Neural cell (in vitro differentiated cells): ENCODE data around the gene POLE. TPM values are rescaled to one million over a fixed set of nuclear protein-coding genes. Genes with fewer than 3 reads are reported as not detected.

ENCODE experiments used
- H2AFZ ChIP-seq: fragments of 200-600, 300-800 bp; sonication (generic), shearing (Covaris generic); 2 replicates; pipeline ENCODE4 v1.6.0; 2014; ENCODE audit warnings: low read depth, mild to moderate bottlenecking, antibody characterized with exemption, low read length, moderate library complexity
- H3F3A ChIP-seq: fragments of 200-600 bp; shearing (Covaris generic); 2 replicates; pipeline ENCODE4 v1.6.1; 2016; ENCODE audit warnings: mild to moderate bottlenecking, moderate library complexity, mixed read lengths, antibody characterized with exemption, low read length; ENCODE audit not compliant: insufficient read depth, poor library complexity, severe bottlenecking
- H3K27ac ChIP-seq: fragments of 200-600, 300-800 bp; sonication (generic), shearing (Covaris generic); 2 replicates; pipeline ENCODE4 v1.5.1; 2014; ENCODE audit warnings: mild to moderate bottlenecking, low read length, moderate library complexity
- H3K27me3 ChIP-seq: fragments of 300-800, 200-600 bp; sonication (generic), shearing (Covaris generic); 2 replicates; pipeline ENCODE4 v1.6.0; 2014; ENCODE audit warnings: mild to moderate bottlenecking, low read depth, low read length, moderate library complexity; ENCODE audit not compliant: insufficient read depth
- H3K36me3 ChIP-seq: fragments of 300-800, 200-600 bp; sonication (generic), shearing (Covaris generic); 2 replicates; pipeline ENCODE4 v1.5.1; 2014; ENCODE audit warnings: mild to moderate bottlenecking, antibody characterized with exemption, low read length, moderate library complexity; ENCODE audit not compliant: insufficient read depth
- H3K4me2 ChIP-seq: fragments of 300-800, 200-600 bp; sonication (generic), shearing (Covaris generic); 2 replicates; pipeline ENCODE4 v1.6.0; 2014; ENCODE audit warnings: mild to moderate bottlenecking, low read length
- H3K4me3 ChIP-seq: fragments of 300-800, 200-600 bp; sonication (generic), shearing (Covaris generic); 2 replicates; pipeline ENCODE4 v1.5.1; 2014; ENCODE audit warnings: mild to moderate bottlenecking, low read length, moderate library complexity
- H3K79me2 ChIP-seq: fragments of 200-600 bp; shearing (Covaris generic); replicated peaks from 2 replicates; pipeline ENCODE4 v1.6.0; 2014; ENCODE audit warnings: mild to moderate bottlenecking, low read length, moderate library complexity; ENCODE audit not compliant: insufficient read depth
- H3K9ac ChIP-seq: fragments of 300-800, 200-600 bp; sonication (generic), shearing (Covaris generic); 2 replicates; pipeline ENCODE4 v1.6.1; 2016; ENCODE audit warnings: mild to moderate bottlenecking, low read length, mixed read lengths
- H3K9me2 ChIP-seq: fragments of 200-600 bp; shearing (Covaris generic); 2 replicates; pipeline ENCODE4 v1.6.1; 2016; ENCODE audit warnings: mild to moderate bottlenecking, low read length, mixed read lengths; ENCODE audit not compliant: insufficient read depth
- H3K9me3 ChIP-seq: fragments of 200-600, 300-800 bp; sonication (generic), shearing (Covaris generic); 2 replicates; pipeline ENCODE4 v1.6.1; 2016; ENCODE audit warnings: mild to moderate bottlenecking, mixed run types, low read length, moderate library complexity, mixed read lengths
- H4K20me1 ChIP-seq: fragments of 200-600 bp; shearing (Covaris generic); 2 replicates; pipeline ENCODE4 v1.6.1; 2016; ENCODE audit warnings: mild to moderate bottlenecking, mixed run types; ENCODE audit not compliant: insufficient read depth
- CTCF ChIP-seq: fragments of 450-650 bp; IDR thresholded peaks from 2 replicates; pipeline ENCODE4 v1.5.1; 2014; ENCODE audit warnings: antibody characterized with exemption, mild to moderate bottlenecking, moderate library complexity; ENCODE audit not compliant: poor library complexity, severe bottlenecking
- EP300 ChIP-seq: fragments of 450-650 bp; conservative IDR thresholded peaks from 2 replicates; pipeline ENCODE4 v1.6.1; 2014; ENCODE audit warnings: antibody characterized with exemption, mild to moderate bottlenecking, moderate library complexity; ENCODE audit not compliant: poor library complexity, severe bottlenecking
- EZH2 ChIP-seq: fragments of 200-600, 300-800 bp; shearing (Covaris generic), sonication (generic); IDR thresholded peaks from 2 replicates; pipeline ENCODE4 v1.6.1; 2014; ENCODE audit warnings: antibody characterized with exemption, low read length, borderline replicate concordance, mild to moderate bottlenecking; ENCODE audit not compliant: insufficient read depth, poor library complexity, severe bottlenecking
- MXI1 ChIP-seq: fragments of 450-650 bp; conservative IDR thresholded peaks from 2 replicates; pipeline ENCODE4 v1.6.1; 2014; ENCODE audit warnings: antibody characterized with exemption, mild to moderate bottlenecking; ENCODE audit not compliant: poor library complexity, severe bottlenecking
- POLR2AphosphoS5 ChIP-seq: IDR thresholded peaks from 2 replicates; pipeline ENCODE4 v1.6.1; 2012
- RAD21 ChIP-seq: fragments of 450-650 bp; conservative IDR thresholded peaks from 2 replicates; pipeline ENCODE4 v1.6.1; 2014; ENCODE audit warnings: antibody characterized with exemption, mild to moderate bottlenecking, moderate library complexity
- REST ChIP-seq: IDR thresholded peaks from 2 replicates; pipeline ENCODE4 v1.6.1; 2012; ENCODE audit warnings: borderline replicate concordance
- SMC3 ChIP-seq: fragments of 450-650 bp; conservative IDR thresholded peaks from 2 replicates; pipeline ENCODE4 v1.6.1; 2014; ENCODE audit warnings: antibody characterized with exemption, mild to moderate bottlenecking, moderate library complexity; ENCODE audit not compliant: poor library complexity
- TAF1 ChIP-seq: IDR thresholded peaks from 2 replicates; pipeline ENCODE4 v1.6.1; 2012; ENCODE audit warnings: low read depth
- polyA plus RNA-seq: library from polyadenylated mRNA; depleted of rRNA; stranded (reverse); fragments of >200 nt; gene quantifications from 2 replicates; pipeline ENCODE4 v1.2.3, GENCODE V29; 2014

POLE gene
- polyA plus RNA-seq, 1 donor from 2014 or later = 8.5 TPM

GRCh38 chr12:132575661-132576060 lies 111.5 kb downstream of the POLE start:
- TF ChIP-seq MXI1 = no peak
- no peak for TF ChIP-seq TAF1
- no peak for TF ChIP-seq RAD21
- TF ChIP-seq CTCF = no peak
- no peak for TF ChIP-seq POLR2AphosphoS5
- no peak for TF ChIP-seq SMC3
- no peak for TF ChIP-seq EZH2
- no peak for TF ChIP-seq REST
- no peak for TF ChIP-seq EP300
- no peak overlapping the region for H2AFZ ChIP-seq
- H3K9me2 ChIP-seq = no peaks in the 10 kb centered on the region
- H3K4me2 ChIP-seq = no peak overlapping the region
- no peak overlapping the region for H3K27ac ChIP-seq
- no peaks in the 10 kb centered on the region for H4K20me1 ChIP-seq
- H3K36me3 ChIP-seq = no peaks in the 10 kb centered on the region
- no peaks in the 10 kb centered on the region for H3F3A ChIP-seq
- no peaks in the 10 kb centered on the region for H3K79me2 ChIP-seq
- no peaks in the 10 kb centered on the region for H3K27me3 ChIP-seq
- H3K4me3 ChIP-seq = no peak overlapping the region
- H3K9me3 ChIP-seq = no peaks in the 10 kb centered on the region
- H3K9ac ChIP-seq = no peak overlapping the region

GRCh38 chr12:132574271-132574996 lies 112.7 kb downstream of the POLE start:
- Histone ChIP-seq H3K27me3 (no peaks in the 10 kb centered on the region), H3K4me2 (no peak overlapping the region), H3K9me2 (no peaks in the 10 kb centered on the region), H3F3A (no peaks in the 10 kb centered on the region), H3K9me3 (no peaks in the 10 kb centered on the region), H3K79me2 (no peaks in the 10 kb centered on the region), H3K27ac (no peak overlapping the region), H3K36me3 (no peaks in the 10 kb centered on the region), H4K20me1 (no peaks in the 10 kb centered on the region), H3K9ac (no peak overlapping the region), H2AFZ (no peak overlapping the region), H3K4me3 (no peak overlapping the region)
- TF ChIP-seq SMC3 (no peak), RAD21 (no peak), MXI1 (no peak), EP300 (no peak), EZH2 (no peak), REST (no peak), TAF1 (no peak), POLR2AphosphoS5 (no peak), CTCF (no peak)
